ENCODE results near the gene APEX1. TPM values are rescaled to one million over a fixed set of nuclear protein-coding genes. Genes with fewer than 3 reads are reported as not detected.

The APEX1 gene
- total RNA-seq, 3 donors from 2014 or later, result 129 to 165 (median 150) TPM

- Histone ChIP-seq H3K4me1 (no peaks in the 10 kb centered on the region), H3K9me3 (no peaks in the 10 kb centered on the region), H3K27ac (peak within 1 kb of the TSS in 1 of 2 donors; percentile 66), H3K4me3 (peak within 1 kb of the TSS; percentile 26 to 62 (median 39)), H3K36me3 (no peaks in the 10 kb centered on the region), H3K27me3 (no peaks in the 10 kb centered on the region)
- no peak for TF ChIP-seq POLR2A (IDR thresholded peaks at IDR 0.05)
- no peak for TF ChIP-seq POLR2AphosphoS5 (IDR thresholded peaks at IDR 0.05)
- no peak for TF ChIP-seq CTCF (IDR thresholded peaks at IDR 0.05)
- no peak for DNase-seq (ENCODE audit: low spot score in 2 of 2)
- intact Hi-C loops (cut with DNase I; ENCODE audit: low total_unique reads), result no loop called here
These were observed 19.3 kb upstream of the APEX1 start, which contains the start of gene KLHL33 for GRCh38 chr14:20435582-20436362. KLHL33 (minus strand) TSS chr14:20436166; CDS start chr14:20435811, 355 bp downstream.

- intact Hi-C loops (cut with DNase I; ENCODE audit: low total_unique reads), result no loop called here
- Histone ChIP-seq H3K9me3 (no peaks in the 10 kb centered on the region), H3K4me1 (no peaks in the 10 kb centered on the region), H3K36me3 (no peaks in the 10 kb centered on the region), H3K4me3 (no peak overlapping the region), H3K27me3 (no peaks in the 10 kb centered on the region), H3K27ac (peak overlapping the region in 1 of 2 donors; percentile 66)
- DNase-seq (ENCODE audit: low spot score in 2 of 2), result no peak
- TF ChIP-seq POLR2A (IDR thresholded peaks at IDR 0.05), result no peak
- TF ChIP-seq CTCF (IDR thresholded peaks at IDR 0.05), result no peak
- TF ChIP-seq POLR2AphosphoS5 (IDR thresholded peaks at IDR 0.05), result no peak
These were observed 18.7 kb upstream of the APEX1 start for GRCh38 chr14:20436363-20436755.

DNA sequence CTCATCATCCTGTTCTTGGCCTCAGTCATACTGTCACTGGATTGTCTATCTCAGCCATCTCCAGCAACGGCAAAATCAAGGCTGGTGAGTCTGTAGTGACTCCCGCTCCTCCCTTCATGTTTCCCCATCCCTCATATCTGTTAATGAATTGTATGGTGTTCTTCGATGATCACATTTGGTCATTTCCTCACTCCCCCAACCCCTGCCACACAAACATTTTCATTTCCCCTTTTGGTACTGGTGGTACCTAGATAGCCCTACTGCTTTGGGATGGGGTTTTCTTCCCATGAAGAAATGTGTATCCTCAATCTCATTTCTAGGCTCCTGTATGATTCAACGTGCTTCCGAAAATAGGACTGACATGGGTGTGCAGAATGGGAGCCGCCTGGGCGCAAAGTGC lies 16.4 kb upstream of the APEX1 start:
- TF ChIP-seq POLR2A (IDR thresholded peaks at IDR 0.05) (no peak), CTCF (IDR thresholded peaks at IDR 0.05) (no peak), POLR2AphosphoS5 (IDR thresholded peaks at IDR 0.05) (no peak)
- H3K27ac ChIP-seq, result no peak overlapping the region
- H3K9me3 ChIP-seq, result no peaks in the 10 kb centered on the region
- no peaks in the 10 kb centered on the region for H3K36me3 ChIP-seq
- H3K27me3 ChIP-seq, result no peaks in the 10 kb centered on the region
- H3K4me1 ChIP-seq, result no peaks in the 10 kb centered on the region
- intact Hi-C loops (cut with DNase I; ENCODE audit: low total_unique reads), result no loop called here
- no peak overlapping the region for H3K4me3 ChIP-seq
- DNase-seq (ENCODE audit: low spot score in 2 of 2), result no peak

DNA sequence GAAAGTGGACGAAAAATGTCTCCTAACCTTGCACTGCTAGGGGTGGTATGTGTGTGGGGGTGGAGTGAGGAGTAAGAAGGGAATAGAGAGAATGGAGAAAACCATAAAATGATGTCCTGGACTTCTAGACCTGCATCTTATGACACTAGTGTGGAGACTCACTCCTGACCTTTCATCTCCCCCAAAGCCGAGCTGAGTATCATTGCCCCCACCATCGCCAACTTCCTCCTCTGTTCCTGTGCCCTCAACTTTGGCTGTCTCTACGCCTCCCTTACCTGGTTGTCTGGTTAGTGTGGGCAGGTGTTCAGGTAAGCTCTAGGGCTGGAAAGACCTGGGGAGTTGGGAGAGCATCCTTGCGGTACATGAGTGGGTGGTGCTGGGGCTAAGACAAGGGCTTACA lies 14.6 kb upstream of the APEX1 start:
- no peak for DNase-seq (ENCODE audit: low spot score in 2 of 2)
- no peaks in the 10 kb centered on the region for H3K36me3 ChIP-seq
- no peak overlapping the region for H3K27ac ChIP-seq
- no peaks in the 10 kb centered on the region for H3K27me3 ChIP-seq
- intact Hi-C loops (cut with DNase I; ENCODE audit: low total_unique reads), result no loop called here
- H3K4me1 ChIP-seq, result no peaks in the 10 kb centered on the region
- H3K9me3 ChIP-seq, result no peaks in the 10 kb centered on the region
- TF ChIP-seq POLR2A (IDR thresholded peaks at IDR 0.05) (no peak), POLR2AphosphoS5 (IDR thresholded peaks at IDR 0.05) (no peak), CTCF (IDR thresholded peaks at IDR 0.05) (no peak)
- no peak overlapping the region for H3K4me3 ChIP-seq

DNA sequence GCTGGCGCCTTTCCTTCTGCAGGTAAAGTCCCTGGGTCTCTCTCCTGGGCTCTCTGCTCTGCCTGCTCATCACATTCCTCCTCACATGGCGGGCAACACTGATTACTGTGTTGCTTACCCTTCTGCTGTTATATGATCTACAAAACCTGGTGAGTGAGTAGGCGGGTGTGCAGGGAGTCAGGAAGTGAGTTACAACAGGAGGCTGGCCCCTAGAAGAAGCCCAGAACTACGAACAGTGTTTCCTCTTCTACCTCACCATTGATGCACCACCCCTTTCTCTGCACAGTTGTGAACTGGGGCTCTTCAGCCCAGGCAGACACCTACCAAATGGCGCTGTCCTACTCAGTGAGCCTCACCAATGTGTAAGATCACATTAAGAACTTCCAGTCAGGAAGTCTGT lies 14.1 kb upstream of the APEX1 start:
- H3K4me3 ChIP-seq, result no peak overlapping the region
- TF ChIP-seq POLR2AphosphoS5 (IDR thresholded peaks at IDR 0.05), result no peak
- TF ChIP-seq CTCF (IDR thresholded peaks at IDR 0.05), result no peak
- no peak for TF ChIP-seq POLR2A (IDR thresholded peaks at IDR 0.05)
- intact Hi-C loops (cut with DNase I; ENCODE audit: low total_unique reads), result no loop called here
- DNase-seq (ENCODE audit: low spot score in 2 of 2), result no peak
- no peak overlapping the region for H3K27ac ChIP-seq
- H3K9me3 ChIP-seq, result no peaks in the 10 kb centered on the region
- no peaks in the 10 kb centered on the region for H3K27me3 ChIP-seq
- no peaks in the 10 kb centered on the region for H3K4me1 ChIP-seq
- H3K36me3 ChIP-seq, result no peaks in the 10 kb centered on the region
